GM18505 (cell line): ENCODE results near the gene MAOB.
A peak's percentile ranks its signal among the peaks of the same experiment; 100 is the strongest.

ENCODE experiments used
- ATAC-seq: cut with Tn5 transposase; IDR thresholded peaks from one replicate; pipeline ENCODE4 v1.9.1; 2021; ENCODE audit not compliant: unreplicated experiment
- POLR2A ChIP-seq: IDR thresholded peaks from 4 replicates; pipeline ENCODE4 v1.6.1; 2011; ENCODE audit warnings: borderline replicate concordance; ENCODE audit not compliant: insufficient read depth, insufficient read length; ENCODE audit errors: extremely low read depth

Gene MAOB

DNA sequence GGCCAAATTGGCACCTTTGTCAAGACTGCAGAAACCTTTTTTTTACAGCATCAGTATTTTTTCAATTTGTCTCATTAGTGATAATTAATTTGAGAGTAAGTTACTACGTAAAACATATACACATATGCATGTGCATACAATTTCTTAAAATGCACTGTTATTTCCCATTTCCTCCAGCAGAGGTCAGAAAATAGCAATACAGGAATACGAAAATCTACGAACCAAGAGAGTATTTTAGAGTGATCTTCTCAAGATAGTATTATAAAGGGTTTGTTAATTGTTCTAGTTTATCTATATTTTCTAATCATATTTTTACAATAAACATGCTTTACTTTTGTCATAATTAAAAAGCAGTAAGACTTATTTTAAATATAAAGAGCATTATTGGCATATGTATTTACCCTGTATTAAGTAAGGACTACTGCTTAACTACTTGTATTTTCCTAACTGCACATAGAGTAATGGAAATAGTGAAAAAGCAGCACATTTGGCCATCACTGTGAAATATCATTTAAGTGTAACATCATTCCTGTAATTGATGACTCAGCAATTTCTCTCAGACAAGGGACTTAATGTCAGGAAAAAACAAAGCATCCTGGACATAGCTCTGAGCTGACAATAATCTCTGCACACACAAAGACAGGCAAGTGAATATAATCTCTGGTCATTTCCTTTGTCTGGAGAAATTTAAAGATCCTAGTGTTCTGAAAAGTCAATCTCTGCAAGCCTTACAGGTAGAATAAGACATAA is 45.6 kb downstream of the MAOB start:
- ATAC-seq: no peak
- TF ChIP-seq POLR2A: no peak

DNA sequence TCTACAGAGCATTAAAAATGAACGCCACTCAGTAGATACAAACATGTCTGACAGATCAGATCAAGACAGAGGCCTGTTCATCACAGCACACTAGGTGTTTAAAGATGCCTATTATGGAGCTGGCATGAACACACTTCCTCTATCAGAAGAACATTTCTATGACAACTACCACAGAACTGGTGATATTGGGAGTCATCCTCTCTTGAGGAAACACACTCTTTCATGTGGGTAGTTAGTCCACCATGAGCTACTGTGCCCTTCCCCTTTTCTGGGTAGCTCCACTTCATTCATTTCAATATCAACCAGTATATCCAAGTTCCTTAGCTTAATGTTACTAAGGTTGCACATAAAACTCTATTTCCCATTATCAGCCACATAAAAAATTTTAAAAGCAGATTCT is 46.7 kb downstream of the MAOB start:
- ATAC-seq: no peak
- TF ChIP-seq POLR2A: no peak

DNA sequence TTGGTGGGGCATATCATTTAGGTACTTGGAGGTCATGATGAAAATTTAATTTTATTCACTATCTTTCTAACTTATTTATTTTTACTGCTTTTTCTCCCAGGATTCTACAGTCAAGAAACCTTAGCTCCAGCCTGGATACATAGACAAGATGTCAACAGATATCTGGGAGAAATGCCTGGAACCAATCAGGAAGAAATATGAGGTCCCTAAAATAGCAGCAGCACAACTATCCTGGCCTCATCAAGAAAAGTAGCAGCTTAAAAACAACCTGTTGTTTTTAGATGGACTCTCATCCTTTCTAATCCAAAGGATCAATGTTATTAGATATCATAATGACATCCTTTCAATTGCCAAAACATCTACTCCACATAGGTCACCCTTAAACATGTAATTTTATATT is 54.5 kb downstream of the MAOB start:
- TF ChIP-seq POLR2A: no peak
- ATAC-seq: no peak

DNA sequence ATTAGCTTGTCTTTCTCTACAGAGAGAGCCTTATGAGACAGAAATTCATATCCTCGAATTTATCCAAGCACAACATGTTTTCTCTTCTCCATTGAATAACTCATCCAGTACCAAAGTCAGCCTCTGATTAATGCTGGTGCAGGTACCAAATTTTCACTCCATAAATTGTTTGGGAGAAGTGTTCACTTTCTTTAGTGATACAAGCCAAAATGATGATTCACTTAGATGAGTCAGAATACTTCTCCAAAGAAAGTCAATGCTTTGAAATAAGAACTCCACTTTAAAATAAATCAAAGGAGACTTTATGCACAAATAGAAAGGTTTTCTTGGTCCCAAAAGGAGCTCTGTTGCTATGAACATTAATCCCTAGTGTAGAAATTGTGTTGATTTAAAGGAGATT is 60.2 kb downstream of the MAOB start:
- TF ChIP-seq POLR2A: no peak
- ATAC-seq: no peak

DNA sequence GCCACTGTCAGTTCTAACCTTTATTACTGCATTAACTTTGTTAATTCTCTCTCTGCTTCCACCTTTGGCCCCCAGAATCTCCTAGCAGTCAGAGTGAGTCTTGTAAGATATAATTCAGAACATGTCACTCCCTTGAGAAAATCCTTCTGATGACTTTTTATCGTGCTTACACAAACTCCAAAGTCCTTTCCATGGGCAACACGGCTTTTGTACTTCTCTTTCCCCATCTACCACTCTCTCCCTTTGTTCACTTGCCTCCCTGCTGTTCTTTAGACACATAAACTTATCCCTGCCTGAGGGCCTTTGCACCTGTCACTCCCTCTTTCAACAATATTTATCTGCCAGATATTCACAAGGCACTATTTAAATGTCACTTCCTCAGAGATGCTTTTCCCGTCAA is 64.8 kb downstream of the MAOB start:
- no peak for ATAC-seq
- TF ChIP-seq POLR2A: no peak

DNA sequence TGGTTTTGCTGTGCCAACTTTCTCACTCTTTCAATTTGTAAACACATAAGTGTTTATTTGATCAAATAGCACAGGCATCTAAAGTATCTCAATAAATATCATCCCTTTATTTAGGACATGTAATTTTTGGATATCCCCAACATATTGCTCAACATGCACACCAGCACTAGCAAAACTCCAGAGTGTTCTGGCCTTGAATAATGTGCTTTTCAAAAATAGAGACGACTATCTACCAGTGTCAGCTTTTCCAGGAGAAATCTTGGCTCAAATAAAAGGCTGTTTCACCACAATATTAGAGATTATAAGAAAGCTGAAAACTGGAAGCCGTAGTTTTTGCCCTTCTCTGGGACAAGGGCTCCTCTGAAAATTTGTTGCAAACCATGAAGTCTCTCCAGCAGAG is 67.0 kb downstream of the MAOB start:
- ATAC-seq: no peak
- no peak for TF ChIP-seq POLR2A

DNA sequence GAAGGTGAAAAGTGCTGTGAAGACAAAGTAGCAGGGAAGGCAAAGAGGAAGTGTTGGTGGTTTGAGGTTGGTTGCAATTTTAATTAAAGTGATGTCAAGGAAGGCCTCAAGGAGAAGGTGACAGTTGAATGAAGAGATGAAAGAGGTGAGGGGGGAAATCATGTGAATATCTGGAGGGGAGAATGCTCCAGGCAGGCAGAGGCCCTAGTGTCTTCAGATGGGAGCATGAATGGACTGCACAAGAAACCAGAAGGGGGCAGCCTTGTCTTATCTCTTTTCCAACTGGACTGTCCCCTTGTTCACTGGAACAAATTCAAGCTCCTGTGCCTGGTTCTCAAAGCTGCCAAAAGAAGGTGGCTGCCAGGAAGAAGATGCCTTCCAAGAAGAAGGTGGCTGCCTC is 68.4 kb downstream of the MAOB start:
- ATAC-seq: no peak
- TF ChIP-seq POLR2A: no peak

DNA sequence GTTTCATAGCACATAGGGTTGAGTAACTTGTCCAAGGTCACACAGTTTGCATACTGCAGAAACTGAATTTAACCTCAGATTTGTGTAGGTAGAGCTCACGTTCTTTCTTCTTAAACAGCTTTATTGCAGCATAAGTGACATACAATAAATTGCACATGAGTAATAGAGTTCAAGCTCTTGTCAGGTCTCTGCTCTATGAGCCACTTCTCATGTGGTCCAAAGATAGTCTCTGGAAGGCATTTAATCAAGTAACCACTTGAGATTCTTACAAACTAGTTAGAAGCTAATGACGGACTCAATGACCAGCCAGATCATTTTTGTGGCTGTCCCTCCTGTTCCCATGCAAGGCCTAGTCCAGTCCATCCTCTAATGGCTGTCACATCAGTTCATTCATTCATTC is 68.9 kb downstream of the MAOB start:
- no peak for TF ChIP-seq POLR2A
- no peak for ATAC-seq

DNA sequence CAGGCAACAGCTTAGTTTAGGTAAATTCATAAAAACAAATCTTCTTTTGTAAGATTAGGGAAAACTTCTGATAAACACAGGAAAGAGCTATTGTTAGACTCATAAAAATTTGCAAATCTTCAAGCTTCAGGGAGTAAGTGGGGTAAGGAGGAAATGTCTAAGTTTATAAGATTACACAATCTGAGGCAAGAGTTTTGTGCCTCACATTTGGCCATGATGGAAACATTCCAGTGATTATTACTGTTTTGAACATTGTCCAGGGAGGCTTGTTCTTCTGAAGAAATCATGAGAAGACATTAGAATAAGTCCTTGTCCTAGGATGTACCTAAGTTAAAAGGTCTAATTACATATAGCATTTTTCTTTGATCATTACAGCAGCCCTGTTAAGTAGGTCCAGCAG is 72.8 kb downstream of the MAOB start:
- no peak for ATAC-seq
- TF ChIP-seq POLR2A: no peak

DNA sequence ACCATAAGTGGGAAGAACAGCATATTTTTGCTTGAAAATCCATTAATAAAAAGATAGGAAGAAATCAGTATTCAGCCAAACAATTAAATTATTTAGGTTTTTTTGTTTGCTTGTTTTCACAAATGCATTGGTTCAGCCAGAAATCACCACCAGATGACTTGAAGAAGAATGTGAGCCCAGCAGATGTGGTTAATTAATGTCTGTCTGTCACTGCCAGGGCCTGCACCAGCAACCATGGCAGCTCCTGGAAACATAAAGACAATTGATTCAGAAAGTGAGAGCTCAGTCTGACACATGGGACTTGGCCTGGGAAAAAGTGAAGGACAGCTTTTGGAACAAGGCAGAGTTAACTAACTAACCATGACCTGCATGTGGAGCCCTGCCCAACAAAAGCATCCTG is 74.0 kb downstream of the MAOB start:
- no peak for ATAC-seq
- TF ChIP-seq POLR2A: no peak

DNA sequence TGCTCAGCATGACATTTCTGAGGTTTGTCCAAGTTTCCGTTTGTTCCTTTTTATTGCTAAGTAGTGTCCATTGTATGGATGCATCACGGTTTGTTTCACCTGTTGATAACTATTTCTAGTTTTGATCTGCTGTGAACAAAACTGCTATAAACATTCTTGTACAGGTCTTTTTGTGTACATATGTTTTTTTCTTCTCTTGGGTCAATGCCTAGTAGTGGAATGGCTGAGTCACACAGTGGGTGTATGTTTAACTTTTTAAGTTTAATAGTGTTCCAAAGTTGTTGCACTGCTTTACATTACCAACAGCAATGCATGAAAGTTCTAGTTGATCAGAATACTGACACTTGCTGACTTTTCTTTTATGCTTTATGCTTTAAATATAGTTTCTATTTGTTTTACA is 76.7 kb downstream of the MAOB start:
- ATAC-seq: no peak
- TF ChIP-seq POLR2A: no peak

DNA sequence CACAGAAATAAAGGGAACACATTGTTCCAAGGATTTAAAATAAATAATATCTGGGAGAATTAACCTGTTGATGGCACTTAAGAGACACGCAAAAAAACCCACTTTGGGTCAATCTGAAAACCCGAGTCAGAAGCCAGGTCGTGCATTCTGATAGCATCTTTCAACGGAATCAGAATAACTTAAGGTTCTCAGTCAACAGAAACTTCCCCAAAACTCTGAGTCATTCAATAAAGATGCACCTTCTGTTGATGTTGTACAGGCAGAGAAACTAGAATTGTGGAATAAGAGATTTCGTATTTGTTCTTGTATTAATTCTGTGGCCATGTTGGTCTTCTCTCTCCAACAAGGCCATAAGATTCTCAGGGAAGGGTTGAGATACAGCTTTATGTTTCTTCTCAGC is 78.2 kb downstream of the MAOB start:
- ATAC-seq: no peak
- no peak for TF ChIP-seq POLR2A

DNA sequence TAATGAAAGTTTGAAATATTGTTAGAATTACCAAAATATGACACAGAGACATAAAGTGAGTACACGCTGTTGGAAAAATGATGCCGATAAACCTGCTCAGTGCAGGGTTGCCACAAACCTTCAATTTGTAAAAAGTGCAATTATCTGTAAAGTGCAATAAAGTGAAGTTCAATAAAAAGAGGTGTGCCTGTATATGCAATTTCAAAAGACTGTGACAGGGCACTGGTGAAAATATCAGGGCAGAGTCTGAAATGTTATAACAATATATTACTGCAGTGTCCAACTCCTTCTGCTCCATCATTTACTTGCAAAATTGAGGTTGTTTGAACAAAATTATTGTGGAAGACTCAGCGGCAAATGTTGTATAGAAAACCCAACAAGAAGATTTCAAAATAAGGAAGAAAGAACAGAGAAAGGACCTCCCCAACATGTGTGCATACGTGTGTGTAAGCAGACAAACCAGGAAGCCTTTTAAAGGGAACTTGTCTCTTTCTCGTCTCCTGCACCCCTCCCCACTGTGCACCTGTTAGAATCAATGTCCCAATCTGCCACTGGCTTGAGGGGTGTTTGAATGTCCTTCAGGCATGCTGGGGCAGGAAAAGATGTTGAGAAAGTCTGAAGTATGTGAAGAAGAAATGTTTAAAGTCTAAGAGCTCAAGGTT is 96.2 kb downstream of the MAOB start:
- no peak for TF ChIP-seq POLR2A
- ATAC-seq: no peak

DNA sequence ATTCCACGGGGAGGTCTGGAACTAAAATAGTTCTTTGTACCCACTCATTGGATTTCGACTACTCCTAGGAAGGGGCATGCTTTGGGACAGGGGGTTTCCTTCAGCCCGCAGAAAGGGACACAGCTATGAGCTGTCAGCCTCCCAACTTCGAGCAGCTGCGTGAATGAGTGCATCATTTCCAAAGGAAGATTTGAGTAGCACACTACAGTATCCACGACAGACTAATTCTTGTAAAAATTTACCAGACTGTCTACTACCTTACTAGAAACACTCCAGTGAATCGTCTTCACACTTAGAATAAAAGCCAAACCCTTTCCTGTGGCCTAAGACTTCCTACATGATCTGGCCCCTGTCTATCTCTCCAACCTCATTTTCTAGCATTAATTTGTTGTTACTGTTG is 124.2 kb downstream of the MAOB start:
- TF ChIP-seq POLR2A: no peak
- no peak for ATAC-seq

DNA sequence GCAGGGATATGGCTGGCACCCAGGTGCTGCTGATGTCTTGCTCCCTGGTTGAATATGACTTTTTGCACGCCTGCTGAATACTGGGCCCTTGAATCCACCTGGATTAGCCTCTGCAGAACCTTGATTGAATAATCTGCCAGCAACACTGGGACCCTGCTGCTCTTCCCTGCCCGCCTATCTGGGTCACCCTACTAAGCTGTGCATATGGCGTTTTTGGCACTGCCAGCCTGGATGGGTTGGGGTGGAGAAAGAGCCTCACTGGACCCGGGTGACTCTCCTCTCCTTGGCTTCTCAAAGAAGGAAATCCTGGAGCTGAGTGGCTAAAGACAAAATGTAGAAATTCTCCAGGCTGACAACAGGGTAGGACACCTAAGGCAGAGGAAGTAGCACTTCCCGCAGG is 126.2 kb downstream of the MAOB start:
- no peak for ATAC-seq
- TF ChIP-seq POLR2A: no peak

DNA sequence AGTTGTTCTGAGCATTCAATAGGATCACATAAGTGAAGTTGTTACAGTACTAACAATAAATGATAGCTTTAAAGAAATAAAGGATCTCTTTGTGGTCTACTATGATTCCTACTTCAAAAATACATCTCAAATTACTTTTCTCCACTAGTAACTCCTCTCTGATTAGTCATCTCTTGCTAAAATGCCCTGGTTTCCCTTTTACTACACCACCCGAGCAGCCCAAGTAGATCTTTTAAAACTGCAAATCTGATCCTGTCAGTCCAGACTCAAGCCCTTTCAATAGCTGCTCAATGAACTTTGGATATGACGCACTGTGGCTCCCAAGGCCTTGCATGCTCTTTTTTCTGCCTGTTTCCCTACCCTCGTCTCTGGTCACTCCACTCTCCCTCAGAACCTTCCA is 128.6 kb downstream of the MAOB start:
- ATAC-seq: no peak
- TF ChIP-seq POLR2A: no peak

DNA sequence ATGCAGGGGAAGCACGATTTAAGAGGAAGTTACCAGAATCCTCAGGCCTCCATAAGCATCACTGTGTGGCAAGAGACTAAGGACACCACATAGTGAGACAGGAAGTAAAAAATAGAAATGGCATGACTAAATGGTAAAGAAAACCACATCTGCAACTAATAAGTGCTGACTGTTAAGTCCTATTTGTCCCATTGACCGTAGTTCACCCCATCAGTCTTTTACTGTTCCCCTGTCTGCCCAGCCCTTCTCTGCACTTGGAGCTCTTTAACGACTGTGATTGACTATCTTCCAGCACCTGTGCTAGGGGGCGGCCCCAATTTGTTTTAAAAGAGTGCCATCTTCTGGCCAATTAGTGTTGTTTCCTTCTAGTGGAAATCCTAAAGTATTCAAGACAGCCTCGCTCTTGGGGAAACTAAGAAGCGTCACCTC is 132.0 kb downstream of the MAOB start:
- no peak for TF ChIP-seq POLR2A
- ATAC-seq: peak; percentile 86
